K562 (cell line): ENCODE measurements around the gene ST6GALNAC6. TPM values are rescaled to one million over a fixed set of nuclear protein-coding genes. Genes with fewer than 3 reads are reported as not detected.
A peak's percentile ranks its signal among the peaks of the same experiment; 100 is the strongest.

Experiments used
- ARID1B ChIP-seq: fragments of 450-650 bp; IDR thresholded peaks from 2 replicates; pipeline ENCODE4 v1.6.1; 2016; ENCODE audit warnings: antibody characterized with exemption, mild to moderate bottlenecking, inconsistent platforms
- ARID3B ChIP-seq: fragments of 250-450 bp; sonication (Bioruptor Pico); IDR thresholded peaks from 2 replicates; pipeline ENCODE4 v1.4.0; 2020; ENCODE audit warnings: borderline replicate concordance
- BRD9 ChIP-seq: fragments of 450-650 bp; IDR thresholded peaks from 2 replicates; pipeline ENCODE4 v1.6.1; 2018; ENCODE audit warnings: low read depth; ENCODE audit not compliant: partially characterized antibody
- GATAD2B ChIP-seq: fragments of 450-650 bp; IDR thresholded peaks from 2 replicates; pipeline ENCODE4 v1.6.1; 2017; ENCODE audit warnings: mild to moderate bottlenecking, borderline replicate concordance
- MEF2D ChIP-seq: conservative IDR thresholded peaks from 2 replicates; pipeline ENCODE4 v1.6.1; 2016; ENCODE audit warnings: low read depth, missing genetic modification characterization, missing compliant biosample characterization
- NEUROD1 ChIP-seq: fragments of 150-350 bp; IDR thresholded peaks from 2 replicates; pipeline ENCODE4 v1.6.1; 2014; ENCODE audit warnings: borderline replicate concordance, low read length, low read depth; ENCODE audit not compliant: partially characterized antibody
- NONO ChIP-seq, 2 experiments: fragments of 200-400 bp in 1 of 2; fragments of 450-650 bp in 1 of 2; formaldehyde crosslinking in 1 of 2; IDR thresholded peaks; 2 replicates each; pipeline ENCODE4 v1.6.1; 2017; ENCODE audit warnings: low read depth in 2 of 2, mild to moderate bottlenecking in 2 of 2, moderate library complexity in 2 of 2, low read length in 1 of 2
- RBM15 ChIP-seq: fragments of 200-400 bp; formaldehyde crosslinking; IDR thresholded peaks from 2 replicates; pipeline ENCODE4 v1.6.1; 2018; ENCODE audit warnings: mild to moderate bottlenecking, low read length, moderate library complexity; ENCODE audit not compliant: insufficient read depth
- RFX5 ChIP-seq: IDR thresholded peaks from 2 replicates; pipeline ENCODE4 v1.6.1; 2011; ENCODE audit warnings: low read depth, mild to moderate bottlenecking, improper control_type of control experiment, low read length
- SNRNP70 ChIP-seq: fragments of 200-400 bp; formaldehyde crosslinking; optimal IDR thresholded peaks from 2 replicates; pipeline ENCODE3; 2017; ENCODE audit warnings: low read depth, low read length
- ZBTB11 ChIP-seq, 3 experiments: fragments of 200-800 bp in 1 of 3; fragments of 250-450 bp in 1 of 3; fragments of 450-650 bp in 1 of 3; sonication (Bioruptor Pico) in 1 of 3; sonication (Bioruptor generic) in 1 of 3; formaldehyde crosslinking in 1 of 3; IDR thresholded peaks; 2 replicates each; pipeline versions ENCODE4 v1.6.1 to v1.8.0; 2016 to 2022; ENCODE audit warnings: mild to moderate bottlenecking in 2 of 3, missing genetic modification characterization in 2 of 3, missing compliant biosample characterization in 1 of 3, moderate library complexity in 1 of 3
- ZNF518B ChIP-seq: fragments of 250-450 bp; sonication (Bioruptor Pico); IDR thresholded peaks from 2 replicates; pipeline ENCODE4 v1.5.0; 2021; ENCODE audit warnings: mild to moderate bottlenecking, moderate library complexity
- polyA plus RNA-seq, 8 experiments: library from polyadenylated mRNA; depleted of rRNA in 4 of 8; stranded (reverse) in 5 of 8; unstranded in 3 of 8; fragments of >200 nt; fragmentation: Nextera tagmentation in 2 of 8; fragmentation: Illumina TruSeq in 1 of 8; extraction: Ambion mirVana in 2 of 8; extraction: Trizol in 1 of 8; gene quantifications; 2 replicates each; pipeline versions ENCODE4 v1.2.1 to v1.2.3, GENCODE V29; 2011 to 2014; ENCODE audit warnings: inconsistent platforms in 1 of 8, missing spikeins in 1 of 8
- total RNA-seq, 7 experiments: library from RNA; depleted of rRNA in 6 of 7; stranded (reverse); fragments of >200 nt in 6 of 7; fragmentation: Illumina TruSeq in 2 of 7; extraction: Trizol in 2 of 7; gene quantifications; 2 replicates each; pipeline versions ENCODE4 v1.2.1 to v1.2.3, GENCODE V29; 2011 to 2021; ENCODE audit warnings: low replicate concordance in 1 of 7

ST6GALNAC6 gene
- total and polyA plus RNA-seq, 9 of the 15 experiments (the other 6 are each of a cell fraction or from before 2014, with no cell fraction given), result 0.13 to 23.0 (median 14.5) TPM

DNA sequence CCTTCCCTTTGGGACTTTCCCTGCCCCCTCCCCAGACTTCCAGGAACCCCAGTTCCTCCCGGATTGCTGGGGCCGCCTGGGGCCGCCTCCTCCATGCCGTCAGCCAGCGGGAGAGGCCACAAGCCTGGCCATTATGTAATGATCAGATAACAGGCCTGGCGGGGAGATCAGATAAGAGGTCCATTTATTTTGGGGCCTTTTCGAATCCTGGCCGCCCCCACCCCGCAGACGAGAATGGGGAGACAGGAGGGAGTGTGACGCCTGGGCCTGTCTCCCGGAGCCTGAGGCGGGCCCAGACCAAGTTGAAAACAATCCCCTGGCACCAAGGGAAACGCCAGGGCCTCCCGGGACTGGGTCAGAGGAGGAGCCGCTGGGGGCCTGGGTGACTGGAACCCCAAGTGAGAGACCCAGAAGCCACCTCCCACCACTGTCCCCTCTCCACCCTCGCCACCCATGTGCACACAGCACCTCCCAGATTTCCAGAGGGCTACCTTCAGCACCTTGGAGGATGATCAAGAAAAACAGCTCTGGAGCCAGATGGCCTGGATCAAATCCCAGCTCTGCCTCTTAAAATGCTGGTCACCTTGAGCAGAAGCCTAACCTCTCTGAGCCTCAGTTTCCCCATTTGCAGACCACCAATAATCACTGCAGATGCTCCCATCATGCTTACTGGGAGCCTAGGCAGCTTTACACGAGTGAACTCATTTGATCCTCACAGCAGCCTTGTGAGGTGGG, 52.8 kb downstream of the ST6GALNAC6 start (continued):
- TF ChIP-seq ZBTB11 (CRISPR knock-in tag; IDR thresholded peaks at IDR 0.05), result no peak
- TF ChIP-seq RFX5, result no peak
- no peak for TF ChIP-seq ZNF518B (CRISPR knock-in tag)
- 0 out of 2 replicates have a peak, but pooled peaks have one; percentile 19 for TF ChIP-seq MEF2D (tag)
- TF ChIP-seq NEUROD1, result no peak
- no peak for TF ChIP-seq SNRNP70
- no peak for TF ChIP-seq RBM15
- no peak for TF ChIP-seq ARID3B (CRISPR knock-in tag)
- TF ChIP-seq BRD9, result no peak
- 0 out of 2 replicates have a peak, but pooled peaks have one; percentile 30 for TF ChIP-seq ARID1B
- no peak for TF ChIP-seq NONO (IDR thresholded peaks at IDR 0.05; ENCODE audit: low read depth in 2 of 2, low read length in 1 of 2)
- TF ChIP-seq GATAD2B, result no peak
